HG02973 (cell line): Measurements from ENCODE around the gene OR8J3.
"Not testable (repeated sequence)": the region's sequence is repeated elsewhere in the genome, so short reads cannot be mapped to it uniquely, and the experiment has no call there.

ENCODE experiments used
- ATAC-seq: cut with Tn5 transposase; IDR thresholded peaks from one replicate; pipeline ENCODE4 v1.9.1; 2021; ENCODE audit warnings: moderate library complexity; ENCODE audit not compliant: unreplicated experiment

Gene OR8J3

GRCh38 chr11:56140151-56140661 lies at the start of gene OR8J3:
TSS of gene OR8J3 (minus strand) at chr11:56140201. CDS start at chr11:56137718, 2,483 bp downstream.
- no peak for ATAC-seq

- no peak for ATAC-seq
Observed at GRCh38 chr11:56188602-56189001, 48.6 kb upstream of the OR8J3 start.

GRCh38 chr11:56183459-56183858 lies 43.5 kb upstream of the OR8J3 start:
- ATAC-seq: no peak

GRCh38 chr11:56176318-56176717 lies 36.3 kb upstream of the OR8J3 start, which contains the start of gene OR5J2:
TSS of gene OR5J2 (plus strand) at chr11:56176618. CDS start at chr11:56176618, 0 bp downstream.
- no peak for ATAC-seq

GRCh38 chr11:56172256-56172830 lies 32.3 kb upstream of the OR8J3 start:
- ATAC-seq: no peak

- no peak for ATAC-seq
Observed at GRCh38 chr11:56163804-56164203, 23.8 kb upstream of the OR8J3 start.

- no peak for ATAC-seq
Observed at GRCh38 chr11:56160217-56160616, 20.2 kb upstream of the OR8J3 start, which contains the start of gene OR8K5. TSS of gene OR8K5 (minus strand) at chr11:56160317. CDS start at chr11:56160317, 0 bp downstream.

- ATAC-seq: no peak
Observed at GRCh38 chr11:56152333-56152732, 12.3 kb upstream of the OR8J3 start.

GRCh38 chr11:56151376-56151775 lies 11.4 kb upstream of the OR8J3 start:
- no peak for ATAC-seq

GRCh38 chr11:56143681-56144080 lies 3.7 kb upstream of the OR8J3 start:
- not testable (repeated sequence) for ATAC-seq

- no peak for ATAC-seq
Observed at GRCh38 chr11:56122073-56122472, 17.9 kb downstream of the OR8J3 start, which contains the start of gene OR8H3. TSS of gene OR8H3 (plus strand) at chr11:56122373. CDS start at chr11:56122373, 0 bp downstream.

- ATAC-seq: no peak
Observed at GRCh38 chr11:56103210-56103737, 36.7 kb downstream of the OR8J3 start, which contains the start of gene OR8H2. TSS of gene OR8H2 (plus strand) at chr11:56103687. CDS start at chr11:56105043, 1,356 bp downstream.

GRCh38 chr11:56093008-56093407 lies 47.0 kb downstream of the OR8J3 start, which contains the start of gene OR8I2:
TSS of gene OR8I2 (plus strand) at chr11:56093308. CDS start at chr11:56093308, 0 bp downstream.
- ATAC-seq: no peak

- no peak for ATAC-seq
Observed at GRCh38 chr11:56089697-56090096, 50.3 kb downstream of the OR8J3 start.
